CD14-positive monocyte (primary cell): ENCODE data around the gene DBX1. TPM values are rescaled to one million over a fixed set of nuclear protein-coding genes. Genes with fewer than 3 reads are reported as not detected.
A peak's percentile ranks its signal among the peaks of the same experiment; 100 is the strongest.

Experiments used
- DNase-seq, 3 donors: peaks; one replicate each; pipeline ENCODE4 v3.0.0-alpha.2; 2011 to 2022
- H2AFZ ChIP-seq: 2 replicates; pipeline ENCODE4 v1.6.0; 2012; ENCODE audit warnings: mild to moderate bottlenecking, low read depth, low read length, inconsistent platforms; ENCODE audit not compliant: insufficient read depth, poor library complexity, severe bottlenecking
- H3K27ac ChIP-seq, 2 donors: 1 replicate in 1 of 2; 2 replicates in 1 of 2; pipeline ENCODE4 v1.5.1; 2012 to 2013; ENCODE audit warnings: low read length in 2 of 2, control low read depth in 1 of 2, inconsistent platforms in 1 of 2, low read depth in 1 of 2, mild to moderate bottlenecking in 1 of 2
- H3K27me3 ChIP-seq, 2 donors: one replicate each; pipeline versions ENCODE4 v1.6.0 to v1.6.1; 2011 to 2013; ENCODE audit warnings: low read length in 2 of 2; ENCODE audit not compliant: control insufficient read depth in 2 of 2, insufficient read depth in 2 of 2
- H3K36me3 ChIP-seq, 2 donors: replicated peaks in 1 of 2; 1 replicate in 1 of 2; 2 replicates in 1 of 2; pipeline versions ENCODE4 v1.5.1 to v1.6.1; 2012 to 2013; ENCODE audit warnings: low read length in 2 of 2, control low read depth in 1 of 2, inconsistent platforms in 1 of 2, mild to moderate bottlenecking in 1 of 2; ENCODE audit not compliant: insufficient read depth in 2 of 2, control insufficient read depth in 1 of 2
- H3K4me1 ChIP-seq, 2 donors: 1 replicate in 1 of 2; 2 replicates in 1 of 2; pipeline versions ENCODE4 v1.5.1 to v1.6.1; 2012 to 2013; ENCODE audit warnings: low read length in 2 of 2, control low read depth in 1 of 2, inconsistent platforms in 1 of 2, mild to moderate bottlenecking in 1 of 2, moderate library complexity in 1 of 2; ENCODE audit not compliant: insufficient read depth in 2 of 2, control insufficient read depth in 1 of 2
- H3K4me2 ChIP-seq: replicated peaks from 2 replicates; pipeline ENCODE3; 2012; ENCODE audit warnings: low read length, moderate library complexity, mild to moderate bottlenecking; ENCODE audit not compliant: poor library complexity, severe bottlenecking; ENCODE audit errors: extremely low read depth
- H3K4me3 ChIP-seq, 3 experiments: fragments of 200-600 bp in 1 of 3; sonication (generic) in 1 of 3; replicated peaks in 1 of 3; 1 replicate in 2 of 3; 2 replicates in 1 of 3; pipeline ENCODE4 v1.5.1; 2011 to 2013; ENCODE audit warnings: low read length in 3 of 3, mild to moderate bottlenecking in 3 of 3, control low read depth in 2 of 3, low read depth in 2 of 3, inconsistent platforms in 1 of 3, moderate library complexity in 1 of 3
- H3K79me2 ChIP-seq: 2 replicates; pipeline ENCODE4 v1.6.0; 2012; ENCODE audit warnings: mild to moderate bottlenecking, control low read depth, inconsistent platforms, low read length, moderate library complexity; ENCODE audit not compliant: insufficient read depth
- H3K9ac ChIP-seq: 2 replicates; pipeline ENCODE4 v1.6.0; 2017; ENCODE audit warnings: low read length, mild to moderate bottlenecking; ENCODE audit not compliant: insufficient read depth, poor library complexity, severe bottlenecking
- H3K9me3 ChIP-seq, 2 donors: replicated peaks in 1 of 2; 1 replicate in 1 of 2; 2 replicates in 1 of 2; pipeline versions ENCODE4 v1.5.1 to v1.6.1; 2012 to 2013; ENCODE audit warnings: low read length in 2 of 2, control low read depth in 1 of 2; ENCODE audit not compliant: control insufficient read depth in 1 of 2, insufficient read depth in 1 of 2
- H4K20me1 ChIP-seq: 2 replicates; pipeline ENCODE4 v1.6.0; 2012; ENCODE audit warnings: mild to moderate bottlenecking, low read length, control low read depth, moderate library complexity; ENCODE audit not compliant: insufficient read depth
- H3K27ac Mint-ChIP-seq, 7 donors: one replicate each; pipeline ENCODE4 v1.8.0; 2020; ENCODE audit warnings: mild to moderate bottlenecking in 7 of 7, mixed read lengths in 7 of 7, moderate library complexity in 6 of 7, inconsistent platforms in 2 of 7
- H3K27me3 Mint-ChIP-seq, 3 donors: one replicate each; pipeline ENCODE4 v1.8.0; 2021 to 2022; ENCODE audit warnings: low read depth in 3 of 3, mild to moderate bottlenecking in 3 of 3, mixed read lengths in 3 of 3, moderate library complexity in 3 of 3, inconsistent platforms in 1 of 3
- H3K36me3 Mint-ChIP-seq, 2 donors: one replicate each; pipeline ENCODE4 v1.8.0; 2020; ENCODE audit warnings: mixed read lengths in 2 of 2, inconsistent platforms in 1 of 2, mild to moderate bottlenecking in 1 of 2
- H3K4me1 Mint-ChIP-seq: one replicate; pipeline ENCODE4 v1.8.0; 2020; ENCODE audit warnings: mild to moderate bottlenecking, mixed read lengths
- H3K4me3 Mint-ChIP-seq, 2 donors: one replicate each; pipeline ENCODE4 v1.8.0; 2020; ENCODE audit warnings: mild to moderate bottlenecking in 2 of 2, mixed read lengths in 2 of 2, moderate library complexity in 1 of 2
- H3K9me3 Mint-ChIP-seq, 7 donors: one replicate each; pipeline ENCODE4 v1.8.0; 2020 to 2022; ENCODE audit warnings: mixed read lengths in 7 of 7, mild to moderate bottlenecking in 6 of 7, moderate library complexity in 6 of 7, inconsistent platforms in 2 of 7
- WGBS: methylation state at CpG from one replicate; pipeline ENCODE4 v1.1.5; 2013; ENCODE audit warnings: missing lambda C conversion rate; ENCODE audit not compliant: insufficient coverage; 5-methylcytosine and 5-hydroxymethylcytosine counted together
- intact Hi-C, 2 donors: fragments of 100-400 bp; cut with micrococcal nuclease; formaldehyde crosslinking; loops; one replicate each; pipeline versions ENCODE4 v1.15.0 to v1.15.1; 2023
- polyA plus RNA-seq, 3 donors: library from polyadenylated mRNA; depleted of rRNA in 1 of 3; unstranded in 2 of 3; stranded (reverse) in 1 of 3; fragments of 300-500 nt in 2 of 3; fragments of >200 nt in 1 of 3; fragmentation: Illumina TruSeq in 2 of 3; gene quantifications; 1 replicate in 2 of 3; 2 replicates in 1 of 3; pipeline ENCODE4 v1.2.3, GENCODE V29; 2012 to 2021
- TF ChIP-seq, protein P1 (sequence below): fragments of 200-600 bp; IDR thresholded peaks from one replicate; pipeline ENCODE4 v1.8.0; 2022; ENCODE audit warnings: antibody characterized with exemption, mild to moderate bottlenecking

DBX1 gene
- polyA plus RNA-seq, 3 donors: not detected

GRCh38 chr11:20111871-20112270, 48.4 kb downstream of the DBX1 start:
- Mint-ChIP-seq H3K27ac (no peak overlapping the region), H3K36me3 (no peaks in the 10 kb centered on the region), H3K4me1 (peaks cover 13% of the 10 kb centered on the region), H3K27me3 (peaks cover 3 to 5% (median 4%) of the 10 kb centered on the region in 3 donors), H3K4me3 (peak overlapping the region in 1 of 2 donors; percentile 68), H3K9me3 (no peaks in the 10 kb centered on the region)
- TF ChIP-seq, protein P1, sequence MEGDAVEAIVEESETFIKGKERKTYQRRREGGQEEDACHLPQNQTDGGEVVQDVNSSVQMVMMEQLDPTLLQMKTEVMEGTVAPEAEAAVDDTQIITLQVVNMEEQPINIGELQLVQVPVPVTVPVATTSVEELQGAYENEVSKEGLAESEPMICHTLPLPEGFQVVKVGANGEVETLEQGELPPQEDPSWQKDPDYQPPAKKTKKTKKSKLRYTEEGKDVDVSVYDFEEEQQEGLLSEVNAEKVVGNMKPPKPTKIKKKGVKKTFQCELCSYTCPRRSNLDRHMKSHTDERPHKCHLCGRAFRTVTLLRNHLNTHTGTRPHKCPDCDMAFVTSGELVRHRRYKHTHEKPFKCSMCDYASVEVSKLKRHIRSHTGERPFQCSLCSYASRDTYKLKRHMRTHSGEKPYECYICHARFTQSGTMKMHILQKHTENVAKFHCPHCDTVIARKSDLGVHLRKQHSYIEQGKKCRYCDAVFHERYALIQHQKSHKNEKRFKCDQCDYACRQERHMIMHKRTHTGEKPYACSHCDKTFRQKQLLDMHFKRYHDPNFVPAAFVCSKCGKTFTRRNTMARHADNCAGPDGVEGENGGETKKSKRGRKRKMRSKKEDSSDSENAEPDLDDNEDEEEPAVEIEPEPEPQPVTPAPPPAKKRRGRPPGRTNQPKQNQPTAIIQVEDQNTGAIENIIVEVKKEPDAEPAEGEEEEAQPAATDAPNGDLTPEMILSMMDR: no peak
- Histone ChIP-seq H4K20me1 (no peaks in the 10 kb centered on the region), H3K79me2 (no peaks in the 10 kb centered on the region), H3K4me1 (peaks cover 0 to 6% of the 10 kb centered on the region in 2 donors), H3K27me3 (no peaks in the 10 kb centered on the region), H3K9me3 (no peaks in the 10 kb centered on the region), H2AFZ (peak overlapping the region; percentile 41), H3K4me3 (no peak overlapping the region), H3K36me3 (no peaks in the 10 kb centered on the region), H3K9ac (no peak overlapping the region), H3K4me2 (no peak overlapping the region), H3K27ac (no peak overlapping the region)
- intact Hi-C loops: no loop called here
- 60% methylated on average over 1 of the region's 1 CpG for WGBS
- no peak for DNase-seq

DNA sequence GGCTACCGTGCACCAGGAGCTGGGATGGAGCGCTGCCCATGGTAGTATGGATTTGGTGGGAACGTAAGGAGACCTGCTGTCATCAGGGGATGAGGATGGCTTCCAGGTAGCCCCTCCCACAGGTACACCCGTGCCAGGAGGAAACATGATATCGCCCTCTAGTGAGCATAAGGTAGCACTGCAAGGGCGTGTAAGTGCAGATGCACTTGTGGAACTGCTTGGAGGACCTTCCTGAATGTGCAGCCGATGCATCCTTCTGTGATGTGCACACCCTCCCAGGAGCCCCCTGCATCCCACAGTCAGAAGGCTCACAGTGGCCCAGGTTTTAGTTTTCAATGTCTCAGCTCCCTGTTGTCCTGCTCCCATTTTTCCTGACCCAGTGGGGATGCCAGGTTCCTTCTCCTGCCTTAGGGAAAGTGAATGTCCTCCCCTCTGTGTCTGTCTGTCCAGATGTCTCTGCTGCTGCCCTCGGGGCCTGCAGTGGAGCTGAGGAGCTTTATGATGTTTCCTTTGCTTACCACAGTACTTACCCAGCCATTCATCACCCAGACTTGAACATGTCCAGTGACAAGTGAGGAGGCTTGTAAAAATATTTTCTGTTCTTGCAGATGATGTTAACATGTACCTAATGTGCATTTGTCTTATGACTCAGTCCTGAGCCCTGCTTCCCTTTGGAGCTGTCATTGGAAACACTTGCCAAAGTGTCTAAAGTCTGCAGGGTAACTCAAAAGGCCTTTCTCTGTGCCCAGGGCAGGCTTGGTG, 49.2 kb downstream of the DBX1 start:
- intact Hi-C loops: no loop called here
- peaks cover 3 to 5% (median 4%) of the 10 kb centered on the region in 3 donors for H3K27me3 Mint-ChIP-seq
- peak overlapping the region in 2 of 7 donors; percentile 5 to 13 for H3K27ac Mint-ChIP-seq
- TF ChIP-seq, protein P1: peak; percentile 95
- no peaks in the 10 kb centered on the region for H3K9me3 Mint-ChIP-seq
- peak; percentile 6 to 31 (median 29) for DNase-seq
- Histone ChIP-seq H3K4me3 (no peak overlapping the region), H4K20me1 (no peaks in the 10 kb centered on the region), H2AFZ (no peak overlapping the region), H3K9me3 (no peaks in the 10 kb centered on the region), H3K27me3 (no peaks in the 10 kb centered on the region), H3K27ac (no peak overlapping the region), H3K4me1 (peaks cover 0 to 6% of the 10 kb centered on the region in 2 donors), H3K9ac (no peak overlapping the region), H3K79me2 (no peaks in the 10 kb centered on the region), H3K4me2 (no peak overlapping the region), H3K36me3 (no peaks in the 10 kb centered on the region)
- no peaks in the 10 kb centered on the region for H3K36me3 Mint-ChIP-seq
- peaks cover 13% of the 10 kb centered on the region for H3K4me1 Mint-ChIP-seq
- no peak overlapping the region for H3K4me3 Mint-ChIP-seq
- WGBS: 29% methylated on average over 7 of the region's 8 CpGs
